Natural killer cell (primary cell): ENCODE data around the gene TXNDC16. TPM values are rescaled to one million over a fixed set of nuclear protein-coding genes. Genes with fewer than 3 reads are reported as not detected.

Source experiments
- ATAC-seq, 3 donors: fragments of 150-1000 bp in 2 of 3; fragments of 200-7000 bp in 1 of 3; cut with Tn5 transposase; 1 replicate in 1 of 3; 2 replicates in 2 of 3; pipeline ENCODE4 v1.10.0; 2021; ENCODE audit warnings: mild to moderate bottlenecking in 2 of 3, moderate library complexity in 2 of 3
- DNase-seq, 2 donors: peaks; one replicate each; pipeline versions ENCODE4 v3.0.0 to v3.0.0-alpha.2; 2013 to 2021; ENCODE audit warnings: mixed read lengths in 1 of 2
- H3K27ac ChIP-seq: one replicate; pipeline ENCODE4 v1.5.1; 2013; ENCODE audit warnings: mild to moderate bottlenecking, low read length
- H3K27me3 ChIP-seq: one replicate; pipeline ENCODE4 v1.6.1; 2013; ENCODE audit warnings: low read length; ENCODE audit not compliant: control insufficient read depth, insufficient read depth
- H3K36me3 ChIP-seq: one replicate; pipeline ENCODE4 v1.6.1; 2013; ENCODE audit warnings: low read length; ENCODE audit not compliant: control insufficient read depth, insufficient read depth
- H3K4me1 ChIP-seq: one replicate; pipeline ENCODE4 v1.6.1; 2013; ENCODE audit warnings: low read length; ENCODE audit not compliant: control insufficient read depth, insufficient read depth
- H3K4me3 ChIP-seq: one replicate; pipeline ENCODE4 v1.5.1; 2013; ENCODE audit warnings: low read length
- H3K9me3 ChIP-seq: one replicate; pipeline ENCODE4 v1.6.1; 2013; ENCODE audit warnings: low read length; ENCODE audit not compliant: control insufficient read depth, insufficient read depth
- H3K27ac Mint-ChIP-seq, 2 donors: one replicate each; pipeline ENCODE4 v1.8.0; 2022; ENCODE audit warnings: mild to moderate bottlenecking in 2 of 2, mixed read lengths in 2 of 2, moderate library complexity in 1 of 2
- H3K27me3 Mint-ChIP-seq, 2 donors: one replicate each; pipeline ENCODE4 v1.8.0; 2022; ENCODE audit warnings: low read depth in 2 of 2, mixed read lengths in 2 of 2
- H3K36me3 Mint-ChIP-seq: one replicate; pipeline ENCODE4 v1.8.0; 2022; ENCODE audit warnings: mixed read lengths
- H3K4me1 Mint-ChIP-seq, 2 donors: one replicate each; pipeline ENCODE4 v1.8.0; 2022; ENCODE audit warnings: mixed read lengths in 2 of 2
- H3K4me3 Mint-ChIP-seq: one replicate; pipeline ENCODE4 v1.8.0; 2022; ENCODE audit warnings: mild to moderate bottlenecking, moderate library complexity, mixed read lengths
- H3K9me3 Mint-ChIP-seq, 2 donors: one replicate each; pipeline ENCODE4 v1.8.0; 2022; ENCODE audit warnings: mixed read lengths in 2 of 2
- CTCF ChIP-seq: fragments of 200-600 bp; IDR thresholded peaks from one replicate; pipeline ENCODE4 v1.8.0; 2022; ENCODE audit warnings: antibody characterized with exemption
- whole genome bisulfite sequencing: methylation state at CpG from one replicate; pipeline ENCODE4 v1.1.7; 2013; ENCODE audit warnings: missing lambda C conversion rate; ENCODE audit not compliant: insufficient coverage; 5-methylcytosine and 5-hydroxymethylcytosine counted together
- intact Hi-C: fragments of 100-400 bp; cut with micrococcal nuclease; formaldehyde crosslinking; loops from one replicate; pipeline ENCODE4 v1.14.2; 2022
- total RNA-seq, 4 donors: library from RNA; stranded (reverse); fragments of 120-200 nt in 1 of 4; gene quantifications; one replicate each; pipeline versions ENCODE4 v1.2.3 to v1.2.4, GENCODE V29; 2013 to 2022

TXNDC16 gene
- total RNA-seq, 3 donors from 2014 or later (not counting 1 experiment from before 2014, with no cell fraction given): 16.5 to 22.0 (median 20.7) TPM

DNA sequence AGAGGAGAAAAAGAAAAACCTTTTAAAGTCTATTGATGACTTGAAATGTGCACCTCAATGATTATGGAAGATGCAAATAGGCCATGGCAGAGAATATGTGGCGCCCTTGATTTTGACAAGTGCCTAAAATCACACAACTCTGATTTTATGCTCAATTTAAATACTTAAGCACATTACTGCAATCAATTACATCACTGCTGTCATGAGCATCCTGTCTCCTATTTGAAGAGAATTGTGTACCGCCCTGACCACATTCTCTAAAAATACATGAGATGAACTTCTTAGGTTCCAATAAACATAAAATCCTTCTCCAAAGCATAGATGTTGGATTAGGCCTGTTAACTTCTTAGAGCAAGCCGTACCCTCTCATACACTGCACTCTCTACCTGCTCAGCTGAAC, 1.6 kb downstream of the TXNDC16 start:
- no peak overlapping the region for H3K27ac ChIP-seq
- H3K36me3 Mint-ChIP-seq: no peaks in the 10 kb centered on the region
- H3K9me3 Mint-ChIP-seq: no peaks in the 10 kb centered on the region
- intact Hi-C loops: loop anchor here (5.0 kb wide), 3 partner anchors 157 to 238 kb away; partner anchors contain the start of genes PSMC6 and PTGER2
- H3K27me3 Mint-ChIP-seq: peaks cover 0 to 6% of the 10 kb centered on the region in 2 donors
- 92% methylated on average over 3 of the region's 3 CpGs for WGBS
- H3K27me3 ChIP-seq: peaks cover 2% of the 10 kb centered on the region
- H3K4me3 ChIP-seq: no peak overlapping the region
- no peaks in the 10 kb centered on the region for H3K9me3 ChIP-seq
- ATAC-seq (no peak), DNase-seq (peak in 1 of 2 donors; percentile 5)
- TF ChIP-seq CTCF: no peak
- H3K27ac Mint-ChIP-seq: peak overlapping the region; percentile 93 to 98
- H3K36me3 ChIP-seq: no peaks in the 10 kb centered on the region
- H3K4me1 Mint-ChIP-seq: peaks cover 33 to 41% of the 10 kb centered on the region in 2 donors
- H3K4me3 Mint-ChIP-seq: peak overlapping the region; percentile 99
- peaks cover 14% of the 10 kb centered on the region for H3K4me1 ChIP-seq

DNA sequence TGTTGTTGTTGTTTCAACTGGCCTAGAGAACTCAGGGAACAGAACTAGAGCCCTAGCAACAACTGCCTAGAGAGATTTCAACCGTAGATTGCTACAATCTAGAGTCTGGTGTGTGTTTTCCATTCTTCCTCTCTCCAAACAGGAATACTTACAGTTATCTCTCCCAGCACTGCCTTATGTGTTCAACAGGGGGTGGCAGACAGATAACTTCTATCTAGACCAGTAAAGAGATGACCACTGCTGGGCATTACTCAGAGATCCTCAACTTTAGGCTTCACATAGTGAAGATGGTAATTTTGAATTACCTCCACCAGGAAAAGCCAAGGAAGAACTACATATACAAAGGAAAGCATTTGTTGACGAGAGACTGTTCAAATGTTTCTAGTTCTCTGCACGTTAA, 4.8 kb downstream of the TXNDC16 start:
- WGBS: 97% methylated on average over 3 of the region's 3 CpGs
- DNase-seq: no peak
- no peaks in the 10 kb centered on the region for H3K9me3 Mint-ChIP-seq
- H3K27me3 Mint-ChIP-seq: no peaks in the 10 kb centered on the region
- Histone ChIP-seq H3K4me3 (no peak overlapping the region), H3K27ac (no peak overlapping the region), H3K27me3 (no peaks in the 10 kb centered on the region), H3K36me3 (peaks cover 3% of the 10 kb centered on the region), H3K4me1 (peaks cover 5% of the 10 kb centered on the region), H3K9me3 (no peaks in the 10 kb centered on the region)
- no peak overlapping the region for H3K4me3 Mint-ChIP-seq
- H3K4me1 Mint-ChIP-seq: peaks cover 21 to 32% of the 10 kb centered on the region in 2 donors
- no peak for TF ChIP-seq CTCF
- ATAC-seq: no peak
- H3K36me3 Mint-ChIP-seq: no peaks in the 10 kb centered on the region
- intact Hi-C loops: no loop called here
- no peak overlapping the region for H3K27ac Mint-ChIP-seq

- Mint-ChIP-seq H3K4me3 (no peak overlapping the region), H3K27ac (no peak overlapping the region), H3K27me3 (no peaks in the 10 kb centered on the region), H3K9me3 (no peaks in the 10 kb centered on the region), H3K4me1 (peaks cover 20 to 28% of the 10 kb centered on the region in 2 donors), H3K36me3 (no peaks in the 10 kb centered on the region)
- H3K27me3 ChIP-seq: no peaks in the 10 kb centered on the region
- no peaks in the 10 kb centered on the region for H3K9me3 ChIP-seq
- peaks cover 5% of the 10 kb centered on the region for H3K4me1 ChIP-seq
- TF ChIP-seq CTCF: no peak
- DNase-seq (no peak), ATAC-seq (no peak)
- intact Hi-C loops: no loop called here
- H3K27ac ChIP-seq: no peak overlapping the region
- WGBS: 84% methylated on average over 2 of the region's 2 CpGs
- peaks cover 3% of the 10 kb centered on the region for H3K36me3 ChIP-seq
- no peak overlapping the region for H3K4me3 ChIP-seq
Observed at GRCh38 chr14:52547027-52547426, 5.3 kb downstream of the TXNDC16 start.

GRCh38 chr14:52546318-52546670, 6.0 kb downstream of the TXNDC16 start:
- Histone ChIP-seq H3K27me3 (no peaks in the 10 kb centered on the region), H3K9me3 (no peaks in the 10 kb centered on the region), H3K4me1 (peaks cover 4% of the 10 kb centered on the region), H3K27ac (no peak overlapping the region), H3K36me3 (peaks cover 4% of the 10 kb centered on the region), H3K4me3 (no peak overlapping the region)
- no peaks in the 10 kb centered on the region for H3K9me3 Mint-ChIP-seq
- DNase-seq: no peak
- intact Hi-C loops: no loop called here
- H3K4me3 Mint-ChIP-seq: no peak overlapping the region
- peak overlapping the region in 1 of 2 donors; percentile 14 for H3K27ac Mint-ChIP-seq
- H3K27me3 Mint-ChIP-seq: no peaks in the 10 kb centered on the region
- no peak for TF ChIP-seq CTCF
- H3K36me3 Mint-ChIP-seq: no peaks in the 10 kb centered on the region
- no peak for ATAC-seq
- peaks cover 13 to 20% of the 10 kb centered on the region in 2 donors for H3K4me1 Mint-ChIP-seq
- WGBS: 95% methylated on average over 4 of the region's 4 CpGs
